Measurements from ENCODE around the gene ERC1.
"Not testable (repeated sequence)": the region's sequence is repeated elsewhere in the genome, so short reads cannot be mapped to it uniquely, and the experiment has no call there.

The ERC1 gene

DNA sequence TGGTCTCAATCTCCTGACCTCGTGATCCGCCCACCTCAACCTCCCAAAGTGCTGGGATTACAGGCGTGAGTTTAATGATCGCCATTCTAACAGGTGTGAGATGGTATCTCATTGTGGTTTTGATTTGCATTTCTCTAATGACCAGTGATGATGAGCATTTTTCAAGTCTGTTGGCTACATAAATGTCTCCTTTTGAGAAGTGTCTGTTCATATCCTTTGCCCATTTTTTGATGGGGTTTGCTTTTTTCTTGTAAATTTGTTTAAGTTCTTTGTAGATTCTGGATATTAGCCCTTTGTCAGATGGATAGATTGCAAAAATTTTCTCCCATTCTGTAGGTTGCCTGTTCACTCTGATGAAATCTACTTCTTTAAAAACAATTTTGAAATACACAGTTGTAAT lies 264.8 kb downstream of the ERC1 start:
- DNase-seq, result not testable (repeated sequence)

DNA sequence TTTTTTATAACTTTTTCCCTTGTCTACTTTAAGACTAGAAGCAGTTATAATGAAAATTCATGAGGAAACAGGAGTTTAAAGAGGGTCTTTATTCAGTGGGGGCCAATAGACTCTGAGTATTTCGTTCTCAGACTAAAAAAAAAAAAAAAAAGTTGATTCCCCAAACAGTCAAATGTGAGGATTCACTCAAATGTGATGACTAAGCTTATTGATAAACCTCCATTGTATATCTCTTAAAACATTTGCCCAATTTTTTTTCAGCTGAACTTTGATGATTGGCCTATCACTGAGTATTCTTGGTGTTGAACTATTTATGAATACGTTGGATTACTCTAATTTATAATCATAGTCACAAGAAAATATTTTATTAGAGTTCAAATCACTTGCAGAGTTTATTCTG lies 265.3 kb downstream of the ERC1 start:
- no peak for DNase-seq

DNA sequence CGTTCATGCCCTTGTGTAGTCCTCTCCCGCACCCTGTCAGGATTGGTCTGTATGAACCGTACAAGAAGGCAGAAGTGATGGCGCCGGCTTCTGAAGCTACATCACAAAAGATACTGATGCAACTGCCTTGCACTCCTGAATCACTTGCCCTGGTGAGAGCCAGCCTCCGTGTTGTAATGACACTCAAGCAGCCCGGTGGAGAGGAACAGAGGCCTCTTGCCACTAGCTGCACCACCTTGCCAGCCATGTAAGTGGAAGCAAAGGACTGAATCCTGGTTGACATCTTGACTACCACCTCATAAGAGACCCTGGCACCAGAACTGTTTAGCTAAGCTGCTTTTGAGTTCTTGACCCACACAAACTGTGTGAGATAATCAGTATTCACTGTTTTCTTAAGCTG lies 266.0 kb downstream of the ERC1 start:
- no peak for DNase-seq

DNA sequence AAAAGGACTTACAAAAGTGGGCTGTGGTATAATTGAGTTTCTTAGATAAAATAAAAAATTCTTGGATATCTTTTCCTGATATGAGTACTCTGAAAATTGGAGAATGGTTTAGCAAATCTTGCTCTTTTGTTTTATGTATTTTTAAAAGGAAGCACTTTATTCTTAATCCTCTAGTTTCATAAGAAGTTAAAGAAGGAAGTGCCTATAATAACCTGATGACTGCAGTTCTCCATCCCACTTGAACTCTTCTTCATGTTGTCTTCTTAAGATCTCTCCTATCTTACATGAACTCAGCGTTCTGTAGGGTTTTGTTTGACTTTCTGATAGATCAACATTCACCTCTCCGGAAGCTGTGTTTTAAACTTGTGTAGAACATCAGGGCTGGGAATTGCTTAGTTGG lies 271.0 kb downstream of the ERC1 start:
- no peak for DNase-seq

DNA sequence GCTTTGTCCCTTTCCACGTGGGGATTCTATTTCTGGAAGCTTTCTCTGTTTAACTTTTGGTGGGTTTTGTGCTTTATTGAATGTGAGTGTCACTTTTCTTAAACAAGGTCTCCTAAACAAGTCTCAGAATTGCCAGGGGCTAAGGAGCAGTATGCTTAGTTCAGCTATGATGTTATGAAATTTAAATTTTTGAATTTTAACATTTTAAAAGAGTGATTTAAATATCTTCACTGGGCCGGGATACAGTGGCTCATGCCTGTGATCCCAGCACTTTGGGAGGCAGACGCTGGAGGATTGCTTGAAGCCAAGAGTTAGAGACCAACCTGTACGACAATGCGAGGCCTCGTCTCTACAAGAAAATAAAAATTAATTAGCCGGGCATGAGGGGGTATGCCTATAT lies 276.2 kb downstream of the ERC1 start:
- no peak for DNase-seq

DNA sequence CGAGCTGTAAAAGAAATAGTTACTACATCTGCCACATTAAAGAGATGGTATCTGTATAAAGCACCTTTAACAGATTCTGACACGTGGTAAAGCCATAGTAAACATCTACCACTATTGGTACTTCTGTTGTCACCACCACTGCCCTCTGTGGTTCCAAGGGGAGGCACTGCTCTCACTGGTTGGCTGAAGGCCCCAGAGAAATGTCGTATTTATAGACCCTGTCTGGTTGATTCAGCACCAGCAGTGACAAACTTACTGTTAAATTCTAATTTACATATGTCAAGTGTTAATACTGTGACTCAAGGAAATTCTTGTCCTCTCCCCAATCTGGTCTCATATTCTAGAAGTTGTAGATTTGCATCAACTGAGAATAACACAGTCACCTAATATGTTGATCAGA lies 281.1 kb downstream of the ERC1 start:
- no peak for DNase-seq

DNA sequence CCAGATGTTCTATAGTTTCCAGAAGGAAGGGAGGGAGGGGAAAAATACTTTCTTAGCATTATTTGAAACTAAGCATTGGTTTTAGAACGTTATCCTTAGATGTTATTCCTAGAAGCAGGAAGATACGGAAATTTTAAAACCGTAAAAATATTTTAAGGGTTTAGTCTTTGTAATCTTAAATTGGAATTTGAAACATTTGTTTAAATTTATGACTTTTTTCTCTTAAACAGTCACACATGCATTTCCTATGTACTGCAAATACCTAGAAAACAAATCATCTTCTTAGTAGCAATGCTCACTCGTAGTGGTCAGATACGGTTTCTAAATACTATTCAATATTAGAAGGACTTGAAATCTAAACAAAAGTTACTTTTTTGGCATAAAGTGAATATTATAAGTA lies 282.0 kb downstream of the ERC1 start:
- DNase-seq, result no peak

DNA sequence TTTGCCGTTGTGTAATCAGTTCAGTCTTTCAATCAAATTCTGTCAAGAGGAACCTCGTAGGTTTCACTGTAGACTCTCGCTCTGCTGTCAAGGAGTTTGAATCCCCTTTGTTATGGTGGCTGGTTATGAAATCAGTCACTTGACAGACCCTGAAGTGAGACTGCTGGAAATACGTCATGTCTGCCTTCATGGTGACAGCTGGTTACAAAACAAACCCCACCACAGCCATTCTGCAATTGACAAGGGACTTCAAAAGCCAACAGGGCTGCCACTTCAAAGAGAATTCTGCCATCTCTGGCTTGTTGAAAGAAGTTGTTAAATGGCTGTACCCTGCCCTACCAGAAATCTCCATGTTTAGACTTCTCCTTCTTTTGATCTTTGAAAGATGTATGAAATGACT lies 286.9 kb downstream of the ERC1 start:
- no peak for DNase-seq

DNA sequence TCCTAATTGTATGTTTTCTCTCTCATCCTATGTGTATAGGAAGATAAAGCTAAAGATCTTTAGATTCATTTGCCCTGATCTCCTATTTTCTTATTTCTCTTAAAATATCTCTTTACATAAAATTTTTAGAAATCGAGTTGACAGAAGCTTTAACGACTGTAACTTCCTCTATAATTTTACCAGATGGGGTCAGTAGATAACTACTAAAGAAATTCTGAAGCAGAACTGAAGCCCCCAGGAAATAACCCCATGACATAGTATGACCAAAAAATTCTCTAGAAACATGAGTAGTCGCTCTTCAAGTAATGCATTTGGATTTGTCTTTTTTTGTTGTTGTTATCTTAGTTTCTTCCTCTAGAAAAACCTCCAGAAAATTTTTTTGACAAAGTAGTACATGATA lies 288.0 kb downstream of the ERC1 start:
- no peak for DNase-seq

DNA sequence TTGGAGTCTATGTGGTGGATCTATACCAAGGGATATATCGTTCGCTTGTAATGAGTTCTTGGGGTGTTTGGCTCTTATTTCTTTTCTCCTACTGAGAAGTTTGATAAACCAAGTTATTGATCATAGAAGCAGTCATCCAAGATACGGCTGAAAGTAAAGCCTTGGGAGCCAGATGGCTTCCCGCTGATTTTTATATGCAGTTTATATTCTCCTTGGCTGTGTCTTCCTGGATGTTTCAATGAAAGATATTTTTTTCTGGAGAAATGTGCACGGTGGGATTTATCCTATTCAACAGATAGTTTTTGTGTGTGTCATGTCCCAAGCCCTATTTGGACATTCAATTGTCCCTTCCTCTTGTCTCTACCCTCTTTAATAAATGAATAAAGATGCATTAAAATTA lies 289.0 kb downstream of the ERC1 start:
- DNase-seq, result no peak

DNA sequence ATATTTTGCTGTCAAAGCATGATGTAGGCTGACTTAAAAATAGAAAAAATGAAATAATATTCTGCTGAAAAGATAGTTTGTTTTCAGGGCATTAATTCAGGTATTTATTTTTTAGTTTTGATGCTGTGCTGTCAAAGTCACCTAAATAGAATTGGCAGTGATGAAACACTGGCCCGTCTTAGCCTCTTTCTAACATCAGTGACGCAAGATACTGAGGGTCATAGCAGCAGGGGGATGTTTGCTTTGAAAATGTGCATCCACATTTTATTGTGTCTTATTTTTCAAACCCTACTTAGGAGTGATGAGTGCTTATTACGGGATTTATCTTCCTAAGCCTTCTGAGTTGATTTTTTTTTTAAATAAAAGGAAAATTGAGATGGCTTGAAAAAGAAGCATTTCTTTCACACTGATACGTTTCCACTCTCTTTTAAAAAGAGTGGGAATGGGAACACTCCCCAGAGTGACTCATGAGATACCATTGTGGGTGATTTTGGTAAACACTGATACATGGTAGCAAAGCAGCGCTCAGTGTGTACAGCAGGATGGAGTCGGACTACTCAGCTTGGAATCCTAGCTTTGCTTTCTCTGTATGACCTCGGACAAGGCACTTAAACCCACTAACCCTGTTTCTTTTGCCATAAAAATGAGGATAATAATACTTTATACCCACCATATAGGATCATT lies 290.8 kb downstream of the ERC1 start:
- peak; percentile 54 for DNase-seq

DNA sequence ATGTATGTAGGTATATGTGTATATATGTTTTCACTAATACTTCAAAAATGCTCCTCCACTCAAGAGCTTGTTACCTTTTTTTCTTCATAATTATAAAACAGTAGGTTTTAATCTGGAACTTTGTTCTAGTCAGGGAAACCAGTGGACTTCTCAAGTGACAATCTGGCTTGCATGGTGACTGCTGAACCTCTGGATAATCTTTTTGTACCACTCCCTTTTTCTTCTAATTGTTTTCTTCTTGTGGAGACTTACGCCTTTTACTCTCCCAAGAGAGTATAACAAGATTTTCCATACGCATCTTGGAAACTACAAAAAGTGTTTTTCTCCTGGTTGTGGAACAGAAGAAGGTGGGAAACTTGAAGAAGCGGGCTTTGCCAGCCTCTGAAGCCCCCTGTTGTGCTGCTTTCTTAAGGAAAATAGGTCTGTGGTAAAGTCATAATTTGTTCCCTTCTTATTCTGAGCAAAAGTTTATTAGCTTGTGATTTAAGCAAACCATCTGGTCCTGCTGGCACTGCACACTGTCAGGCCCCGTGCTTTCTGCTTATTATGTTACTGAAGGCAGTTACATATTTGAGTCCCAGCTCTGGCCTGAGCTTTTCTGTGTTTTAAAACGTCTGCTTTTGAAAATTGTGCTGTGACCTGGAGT lies 291.8 kb downstream of the ERC1 start:
- DNase-seq, result no peak

DNA sequence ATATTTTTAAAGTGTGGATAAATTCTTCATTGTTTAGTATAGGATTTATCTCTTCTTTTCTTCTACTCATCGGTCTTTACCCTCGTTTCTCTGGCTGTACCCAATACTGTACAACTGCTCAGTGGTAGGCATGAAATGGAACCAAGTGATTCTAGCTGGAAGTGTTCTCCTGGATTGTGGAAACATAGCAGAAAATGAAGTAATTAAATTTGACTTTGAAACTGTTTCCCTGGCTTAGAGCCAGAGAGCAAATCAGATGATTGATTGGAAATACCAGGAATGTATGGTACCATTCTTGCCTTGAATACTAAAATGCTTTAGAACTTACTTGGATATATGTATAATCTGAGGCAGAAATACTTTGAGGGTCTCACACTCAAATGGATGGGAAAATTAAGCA lies 292.3 kb downstream of the ERC1 start:
- no peak for DNase-seq

DNA sequence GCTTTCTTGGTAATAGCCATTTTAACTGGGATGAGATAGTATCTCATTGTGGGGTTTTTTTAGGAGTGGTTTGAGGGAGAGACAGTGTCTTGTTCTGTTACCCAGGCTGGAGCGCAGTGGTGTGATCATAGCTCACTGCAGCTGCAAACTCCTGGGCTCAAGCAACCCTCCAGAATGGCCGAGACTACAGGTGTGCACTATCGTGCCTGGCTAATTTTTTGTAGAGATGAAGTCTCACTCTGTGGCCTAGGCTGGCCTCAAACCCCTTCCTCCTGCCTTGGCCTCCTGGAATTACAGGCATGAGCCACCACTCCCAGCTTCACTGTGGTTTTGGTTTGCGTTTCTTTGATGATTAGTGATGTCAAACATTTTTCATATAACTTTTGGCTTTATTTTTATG lies 293.6 kb downstream of the ERC1 start:
- DNase-seq, result no peak

DNA sequence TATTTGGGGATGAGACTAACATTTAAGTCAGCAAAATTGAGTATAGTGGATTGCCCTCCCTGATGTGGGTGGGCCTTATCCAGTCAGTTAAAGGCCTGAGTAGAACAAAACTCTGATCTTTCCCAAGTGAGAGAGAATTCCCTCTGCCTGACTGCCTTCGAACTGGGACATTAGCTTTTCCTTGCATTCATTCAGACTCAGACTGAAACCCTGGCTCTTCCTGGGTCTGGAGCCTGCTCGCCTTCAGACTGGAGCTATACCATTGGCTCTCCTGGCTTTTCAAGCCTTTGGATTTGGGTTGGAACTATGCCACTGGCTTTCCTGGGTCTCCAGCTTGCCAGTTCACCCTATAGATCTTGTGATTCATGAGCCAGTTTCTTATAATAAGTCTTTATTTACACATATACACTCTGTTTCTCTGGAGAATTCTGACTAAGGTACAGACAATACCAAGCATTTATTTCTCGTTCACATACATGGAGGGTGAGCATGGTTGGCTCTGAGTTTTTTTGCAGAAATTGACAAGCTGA lies 296.5 kb downstream of the ERC1 start:
- DNase-seq, result no peak

DNA sequence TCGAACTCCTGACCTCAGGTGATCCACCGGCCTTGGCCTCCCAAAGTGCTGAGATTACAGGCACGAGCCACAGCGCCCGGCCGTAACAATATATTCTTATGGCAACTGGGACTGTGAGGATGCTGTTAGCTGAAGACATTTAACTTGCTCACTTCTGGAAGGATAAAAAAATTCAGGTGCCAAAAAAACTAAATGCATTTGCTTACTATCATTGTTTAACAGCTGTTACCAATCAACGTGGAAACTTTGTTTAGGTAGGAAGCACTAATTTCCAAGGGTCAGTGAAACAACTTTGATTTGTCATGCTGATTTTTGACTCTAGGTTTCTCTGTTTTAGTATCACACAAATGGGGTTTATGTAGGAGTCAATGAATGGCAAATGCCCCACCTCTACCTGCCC lies 297.3 kb downstream of the ERC1 start:
- DNase-seq, result no peak

DNA sequence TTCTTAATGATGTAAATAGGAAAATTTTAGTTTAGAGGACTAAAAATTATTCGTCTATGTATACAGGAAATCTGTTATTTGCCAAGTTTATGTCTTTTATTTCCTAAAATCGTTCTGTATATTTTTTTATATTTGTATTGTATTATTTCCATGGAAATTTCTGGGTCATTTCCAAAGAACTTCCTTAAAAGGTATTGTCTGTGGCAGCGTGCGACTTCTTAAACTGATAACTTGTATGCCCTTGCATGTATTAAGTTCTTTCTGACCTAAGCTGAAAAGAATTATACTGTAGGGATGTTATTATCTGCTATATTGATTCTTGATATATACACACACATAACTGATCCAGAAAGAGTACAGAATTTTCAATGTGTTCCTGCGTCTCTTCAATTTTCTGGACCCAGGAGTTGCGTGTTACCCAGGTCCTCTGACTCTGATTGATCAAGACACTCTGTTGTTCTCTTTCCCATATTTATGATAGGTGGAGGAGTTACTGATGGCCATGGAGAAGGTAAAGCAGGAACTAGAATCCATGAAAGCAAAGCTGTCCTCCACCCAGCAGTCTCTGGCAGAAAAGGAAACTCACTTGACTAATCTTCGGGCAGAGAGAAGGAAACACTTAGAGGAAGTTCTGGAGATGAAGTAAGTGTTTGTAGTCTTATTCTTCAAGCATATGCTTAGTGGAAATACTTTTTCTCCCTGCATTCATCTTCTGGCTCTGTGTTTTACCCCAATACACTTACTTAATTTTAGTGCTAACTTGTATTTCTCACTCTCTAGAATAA lies 298.5 kb downstream of the ERC1 start:
- DNase-seq, result no peak

DNA sequence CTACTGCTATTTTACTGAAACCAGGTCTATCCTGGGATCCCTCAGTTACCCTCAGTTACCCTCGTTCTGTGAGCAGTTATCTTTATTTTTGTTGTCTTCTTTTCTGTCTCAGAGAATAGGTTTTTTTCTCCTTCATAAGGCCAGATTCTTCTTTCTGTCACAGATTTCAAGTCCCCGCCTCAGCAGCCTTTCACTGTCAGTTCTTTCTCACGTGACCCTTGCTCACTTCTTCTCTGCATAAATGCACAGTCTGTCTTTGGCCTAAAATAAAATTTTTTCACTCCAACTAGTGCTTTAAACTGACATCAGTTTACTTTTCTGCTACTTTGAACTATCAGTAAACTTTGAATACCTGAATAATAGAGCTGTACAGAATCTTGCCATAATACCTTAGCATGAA lies 299.7 kb downstream of the ERC1 start:
- no peak for DNase-seq

DNA sequence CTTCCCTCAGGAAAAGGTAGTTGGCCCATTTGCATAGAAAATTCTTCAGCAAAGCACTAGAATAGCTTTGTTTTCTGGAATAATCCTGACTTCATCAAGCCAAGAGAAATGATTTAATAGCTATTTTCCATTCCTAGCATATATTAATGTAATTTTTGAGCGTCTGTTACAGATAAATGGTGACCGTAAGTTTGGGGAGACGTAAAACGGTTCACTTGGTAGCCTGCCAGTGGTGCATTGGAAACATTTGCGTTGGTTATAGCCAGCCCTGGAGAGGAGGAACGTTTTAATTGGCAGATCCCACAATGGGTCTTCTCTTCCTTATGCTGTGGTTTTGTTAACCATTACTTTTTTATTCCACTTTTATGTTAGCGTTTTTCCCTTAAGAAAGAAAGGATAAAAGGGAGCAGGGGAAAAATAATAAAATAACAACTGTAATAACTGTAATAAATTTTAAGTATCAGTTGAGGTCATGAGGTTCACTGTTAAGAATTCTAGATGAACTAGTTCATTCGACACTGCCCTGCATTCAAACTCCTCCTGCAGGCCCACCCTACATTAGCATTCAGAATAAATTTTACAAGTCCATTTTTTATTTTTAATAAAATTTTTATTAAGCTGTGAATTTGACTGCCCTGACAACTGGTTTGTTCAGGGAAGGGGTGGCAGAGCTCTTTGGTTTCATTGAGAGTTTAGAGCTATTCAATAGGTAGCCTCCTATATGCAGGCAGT lies 300.7 kb downstream of the ERC1 start:
- no peak for DNase-seq

DNA sequence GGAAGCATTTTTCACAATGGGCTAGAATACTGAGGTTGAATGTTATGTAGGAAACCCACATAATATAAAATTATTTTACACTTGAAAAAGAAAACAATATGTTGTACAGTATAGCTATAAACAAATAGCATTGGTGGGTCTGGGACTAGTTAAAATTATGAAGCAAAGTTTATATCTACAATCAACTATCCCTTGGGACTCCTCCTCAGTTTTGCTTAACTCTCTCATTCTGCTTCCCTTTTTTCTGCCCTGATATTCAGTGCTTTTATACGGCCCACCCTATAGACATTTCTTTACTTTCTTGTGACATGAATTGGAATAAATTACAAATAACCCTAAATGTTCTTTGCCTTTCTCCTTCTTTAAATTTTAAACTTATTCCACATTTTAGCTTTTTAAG lies 302.9 kb downstream of the ERC1 start:
- no peak for DNase-seq

DNA sequence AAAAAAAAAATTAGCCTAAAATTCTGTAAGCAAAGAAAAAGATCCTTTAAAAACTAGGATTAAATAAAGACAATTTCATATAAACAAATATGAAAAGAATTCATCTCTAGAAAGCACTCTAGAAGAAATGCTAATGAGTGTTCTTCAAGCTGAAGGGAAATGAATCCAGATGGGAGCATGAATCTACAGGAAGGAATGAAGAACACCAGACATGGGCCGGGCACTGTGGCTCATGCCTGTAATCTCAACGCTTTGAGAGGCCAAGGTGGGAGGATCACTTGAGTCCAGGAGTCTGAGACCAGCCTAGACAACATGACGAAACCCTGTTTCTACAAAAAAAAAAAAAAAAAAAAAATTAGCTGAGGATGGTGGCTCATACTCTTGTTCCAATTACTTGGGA lies 306.2 kb downstream of the ERC1 start:
- peak; percentile 70 for DNase-seq

DNA sequence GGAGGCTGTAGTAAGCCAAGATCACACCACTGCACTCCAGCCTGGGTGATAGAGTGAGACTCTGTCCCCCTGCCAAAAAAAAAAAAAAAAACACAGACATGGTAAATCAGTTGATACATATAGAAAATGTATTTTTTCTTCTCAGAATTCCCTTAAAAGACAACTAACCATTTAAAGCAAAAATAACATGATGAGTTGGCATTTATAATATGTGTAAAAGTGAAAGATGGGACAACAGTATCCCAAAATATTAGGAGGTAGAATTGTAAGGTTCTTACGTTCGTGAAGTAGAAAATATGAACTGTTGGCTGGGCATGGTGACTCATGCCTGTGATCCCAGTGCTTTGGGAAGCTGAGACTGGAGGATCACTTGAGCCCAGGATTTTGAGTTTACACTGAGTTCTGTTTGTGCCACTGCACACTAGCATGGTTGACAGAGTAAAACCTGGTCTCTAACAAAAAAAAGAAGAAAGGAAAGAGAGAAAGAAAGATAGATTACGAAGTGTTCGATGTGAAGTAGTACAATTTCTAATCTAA lies 306.7 kb downstream of the ERC1 start:
- no peak for DNase-seq

DNA sequence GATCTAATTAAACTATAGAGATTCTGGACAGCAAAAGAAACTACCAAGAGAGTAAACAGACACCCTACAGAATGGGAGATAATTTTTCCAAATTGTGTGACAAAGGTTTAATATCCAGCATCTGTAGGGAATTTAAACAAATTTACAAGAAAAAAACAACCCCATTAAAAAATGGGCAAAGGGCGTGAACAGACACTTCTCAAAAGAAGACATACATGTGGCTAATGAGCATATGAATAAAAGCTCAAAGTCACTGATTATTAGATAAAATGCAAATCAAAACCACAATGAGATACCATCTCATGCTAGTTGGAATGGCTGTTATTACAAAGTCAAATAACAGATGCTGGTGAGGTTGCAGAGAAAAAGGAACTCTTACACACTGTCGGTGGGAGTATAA lies 309.4 kb downstream of the ERC1 start:
- DNase-seq, result no peak

Measured in fibroblast of upper back skin (primary cell).